PC-9 (cell line): ENCODE measurements around the gene TSHZ2. TPM values are rescaled to one million over a fixed set of nuclear protein-coding genes. Genes with fewer than 3 reads are reported as not detected.

Source experiments
- BruUV-seq: library from RNA; stranded (reverse); fragments of 400-500 nt; replicated peaks from 2 replicates; lab custom pipeline; 2021; lab: Mats Ljungman, UMichigan
- CTCF ChIA-PET: fragments of 300-600 bp; sonication (Branson Sonifier 250); formaldehyde crosslinking; loops from one replicate; lab custom pipeline; 2022; ENCODE audit warnings: antibody characterized with exemption; lab: Charles Lee
- POLR2A ChIA-PET: fragments of 300-600 bp; sonication (Branson Sonifier 250); formaldehyde crosslinking; loops from one replicate; lab custom pipeline; 2022; ENCODE audit warnings: antibody characterized with exemption; ENCODE audit not compliant: unreplicated experiment; lab: Charles Lee
- DNase-seq, 2 experiments: peaks; one replicate each; pipeline versions ENCODE4 v3.0.0 to v3.0.0-alpha.2; 2015 to 2022; ENCODE audit warnings: mixed read lengths in 1 of 2
- H2AFZ ChIP-seq: fragments of 200-600 bp; sonication (generic); 2 replicates; pipeline ENCODE4 v1.8.1; 2017; ENCODE audit warnings: antibody characterized with exemption
- H3F3A ChIP-seq: fragments of 200-600 bp; sonication (generic); 2 replicates; pipeline ENCODE4 v1.8.1; 2017; ENCODE audit warnings: antibody characterized with exemption, mild to moderate bottlenecking, low read depth; ENCODE audit not compliant: insufficient read depth
- H3K27ac ChIP-seq: fragments of 200-600 bp; sonication (generic); 2 replicates; pipeline ENCODE4 v1.6.1; 2016; ENCODE audit warnings: mixed run types
- H3K27me3 ChIP-seq: fragments of 200-600 bp; sonication (generic); 2 replicates; pipeline ENCODE4 v1.6.1; 2016; ENCODE audit warnings: low read depth, mixed run types; ENCODE audit not compliant: insufficient read depth
- H3K36me3 ChIP-seq: fragments of 200-600 bp; sonication (generic); 2 replicates; pipeline ENCODE4 v1.6.1; 2016; ENCODE audit warnings: low read depth, mixed run types
- H3K4me1 ChIP-seq: fragments of 200-600 bp; sonication (generic); replicated peaks from 2 replicates; pipeline ENCODE4 v1.6.1; 2016; ENCODE audit warnings: mixed run types; ENCODE audit not compliant: insufficient read depth
- H3K4me2 ChIP-seq: fragments of 200-600 bp; sonication (generic); 2 replicates; pipeline ENCODE4 v1.6.1; 2017; ENCODE audit warnings: mixed run types
- H3K4me3 ChIP-seq: fragments of 200-600 bp; sonication (generic); 2 replicates; pipeline ENCODE4 v1.6.1; 2016; ENCODE audit warnings: mixed run types
- H3K79me2 ChIP-seq: fragments of 200-600 bp; sonication (generic); 2 replicates; pipeline ENCODE4 v1.6.1; 2017; ENCODE audit warnings: low read depth, mixed run types
- H3K9me2 ChIP-seq: fragments of 200-600 bp; sonication (generic); 2 replicates; pipeline ENCODE4 v1.8.1; 2017; ENCODE audit warnings: mild to moderate bottlenecking; ENCODE audit not compliant: insufficient read depth
- H3K9me3 ChIP-seq: fragments of 200-600 bp; sonication (generic); 2 replicates; pipeline ENCODE4 v1.8.1; 2016; ENCODE audit warnings: low read depth; ENCODE audit not compliant: insufficient read depth
- H4K20me1 ChIP-seq: fragments of 200-600 bp; sonication (generic); 2 replicates; pipeline ENCODE4 v1.8.1; 2017; ENCODE audit not compliant: insufficient read depth
- EZH2 ChIP-seq: fragments of 200-600 bp; sonication (generic); IDR thresholded peaks from 2 replicates; pipeline ENCODE4 v1.8.0; 2017; ENCODE audit warnings: antibody characterized with exemption, low read depth
- intact Hi-C: fragments of 100-400 bp; cut with micrococcal nuclease; formaldehyde crosslinking; loops from one replicate; pipeline ENCODE4 v1.10.0; 2022; ENCODE audit not compliant: unreplicated experiment
- total RNA-seq: library from RNA; stranded (reverse); gene quantifications from 2 replicates; pipeline ENCODE4 v1.2.3, GENCODE V29; 2021
- TF ChIP-seq, protein P1 (sequence below): fragments of 200-600 bp; sonication (generic); conservative IDR thresholded peaks from 2 replicates; pipeline ENCODE4 v1.6.1; 2017; ENCODE audit warnings: mixed run types, antibody characterized with exemption, mild to moderate bottlenecking, moderate library complexity

The TSHZ2 gene
- total RNA-seq, 1 experiment from 2014 or later, result not detected

DNA sequence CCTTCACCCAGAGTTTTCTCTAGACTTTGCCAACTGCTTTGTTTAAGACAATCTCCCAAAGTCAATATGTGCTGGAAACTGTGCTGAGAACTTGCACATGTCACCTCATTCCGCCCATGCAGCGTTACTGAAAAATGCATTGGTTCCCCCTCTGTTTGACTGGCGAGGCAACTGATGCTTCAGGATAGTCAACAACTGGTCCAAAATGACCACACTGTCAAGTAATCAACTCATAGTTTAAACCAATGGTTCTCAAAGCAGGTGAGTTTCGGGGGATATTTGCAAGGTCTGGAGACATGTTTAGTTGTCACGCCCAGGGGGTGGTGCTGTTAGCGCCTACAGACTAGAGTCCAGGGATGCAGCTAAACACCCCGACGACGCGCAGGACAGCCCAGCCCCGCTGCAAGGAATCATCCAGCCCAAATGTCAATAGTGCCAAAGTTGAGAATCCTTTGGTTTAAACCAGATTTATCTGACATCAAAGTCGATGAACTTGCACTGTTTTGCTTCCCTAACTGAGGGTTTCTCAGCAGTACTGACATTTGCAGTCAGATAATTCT, 451.5 kb downstream of the TSHZ2 start:
- Histone ChIP-seq H3K27me3 (peaks cover 97% of the 10 kb centered on the region), H3K4me3 (no peak overlapping the region), H2AFZ (no peak overlapping the region), H3K4me1 (no peaks in the 10 kb centered on the region), H3K79me2 (no peaks in the 10 kb centered on the region), H4K20me1 (no peaks in the 10 kb centered on the region), H3K36me3 (no peaks in the 10 kb centered on the region), H3K9me2 (no peaks in the 10 kb centered on the region), H3F3A (no peaks in the 10 kb centered on the region), H3K4me2 (no peak overlapping the region), H3K27ac (no peak overlapping the region), H3K9me3 (no peaks in the 10 kb centered on the region)
- POLR2A ChIA-PET, result no interaction called here
- no TSS peak for BruUV-seq
- TF ChIP-seq, protein P1, sequence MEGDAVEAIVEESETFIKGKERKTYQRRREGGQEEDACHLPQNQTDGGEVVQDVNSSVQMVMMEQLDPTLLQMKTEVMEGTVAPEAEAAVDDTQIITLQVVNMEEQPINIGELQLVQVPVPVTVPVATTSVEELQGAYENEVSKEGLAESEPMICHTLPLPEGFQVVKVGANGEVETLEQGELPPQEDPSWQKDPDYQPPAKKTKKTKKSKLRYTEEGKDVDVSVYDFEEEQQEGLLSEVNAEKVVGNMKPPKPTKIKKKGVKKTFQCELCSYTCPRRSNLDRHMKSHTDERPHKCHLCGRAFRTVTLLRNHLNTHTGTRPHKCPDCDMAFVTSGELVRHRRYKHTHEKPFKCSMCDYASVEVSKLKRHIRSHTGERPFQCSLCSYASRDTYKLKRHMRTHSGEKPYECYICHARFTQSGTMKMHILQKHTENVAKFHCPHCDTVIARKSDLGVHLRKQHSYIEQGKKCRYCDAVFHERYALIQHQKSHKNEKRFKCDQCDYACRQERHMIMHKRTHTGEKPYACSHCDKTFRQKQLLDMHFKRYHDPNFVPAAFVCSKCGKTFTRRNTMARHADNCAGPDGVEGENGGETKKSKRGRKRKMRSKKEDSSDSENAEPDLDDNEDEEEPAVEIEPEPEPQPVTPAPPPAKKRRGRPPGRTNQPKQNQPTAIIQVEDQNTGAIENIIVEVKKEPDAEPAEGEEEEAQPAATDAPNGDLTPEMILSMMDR, result no peak
- no peak for TF ChIP-seq EZH2
- intact Hi-C loops, result no loop called here
- CTCF ChIA-PET, result no interaction called here
- DNase-seq, result no peak

DNA sequence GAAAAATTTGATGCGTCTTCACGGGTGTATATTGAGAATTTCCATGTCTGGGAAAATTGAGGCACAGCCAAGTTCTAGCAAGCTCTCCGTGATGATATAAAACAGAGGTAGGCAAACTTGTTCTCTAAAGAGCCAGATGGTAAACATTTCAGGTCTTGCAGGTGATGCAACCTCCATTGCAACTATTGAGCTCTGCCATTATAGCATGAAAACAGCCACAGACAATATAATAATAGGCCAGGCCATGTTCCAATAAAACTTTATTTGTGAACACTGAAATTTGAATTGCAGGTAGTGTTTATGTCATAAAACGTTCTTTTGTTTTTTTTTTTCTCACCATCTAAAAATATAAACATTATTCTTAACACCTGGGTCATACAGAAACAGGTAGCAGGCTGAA, 453.3 kb downstream of the TSHZ2 start:
- Histone ChIP-seq H3K79me2 (no peaks in the 10 kb centered on the region), H3K27me3 (peaks cover 93% of the 10 kb centered on the region), H3K9me2 (no peaks in the 10 kb centered on the region), H3F3A (no peaks in the 10 kb centered on the region), H3K4me1 (no peaks in the 10 kb centered on the region), H3K4me3 (no peak overlapping the region), H4K20me1 (no peaks in the 10 kb centered on the region), H2AFZ (no peak overlapping the region), H3K36me3 (no peaks in the 10 kb centered on the region), H3K27ac (no peak overlapping the region), H3K9me3 (no peaks in the 10 kb centered on the region), H3K4me2 (no peak overlapping the region)
- TF ChIP-seq, protein P1, result no peak
- no peak for TF ChIP-seq EZH2
- no TSS peak for BruUV-seq
- ChIA-PET POLR2A (no interaction called here), CTCF (no interaction called here)
- intact Hi-C loops, result no loop called here
- no peak for DNase-seq

DNA sequence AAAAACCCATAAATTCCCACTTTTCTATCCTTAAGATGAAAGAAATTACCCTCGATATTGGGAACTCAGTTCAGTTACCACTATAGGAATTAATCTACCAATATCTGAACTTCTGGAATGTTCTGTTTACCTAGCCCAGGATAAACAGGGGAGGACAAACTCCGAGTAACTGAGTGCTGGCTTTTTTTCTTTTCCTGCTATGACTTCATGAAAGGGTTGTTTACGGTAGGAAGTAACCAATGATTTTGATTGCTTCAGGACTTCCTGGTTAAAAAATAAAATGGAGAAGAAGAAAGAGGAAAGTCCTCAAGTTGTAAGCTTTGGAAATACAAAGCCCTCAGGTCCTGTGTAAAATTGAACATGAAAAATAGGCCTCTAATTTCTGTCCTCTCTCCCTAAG, 453.8 kb downstream of the TSHZ2 start:
- Histone ChIP-seq H3K4me2 (no peak overlapping the region), H3K79me2 (no peaks in the 10 kb centered on the region), H3K4me3 (no peak overlapping the region), H3K4me1 (no peaks in the 10 kb centered on the region), H3K27ac (no peak overlapping the region), H3K9me3 (no peaks in the 10 kb centered on the region), H3F3A (no peaks in the 10 kb centered on the region), H2AFZ (no peak overlapping the region), H3K36me3 (no peaks in the 10 kb centered on the region), H3K9me2 (no peaks in the 10 kb centered on the region), H4K20me1 (no peaks in the 10 kb centered on the region), H3K27me3 (peaks cover 89% of the 10 kb centered on the region)
- POLR2A ChIA-PET, result no interaction called here
- DNase-seq, result no peak
- no TSS peak for BruUV-seq
- TF ChIP-seq, protein P1, result no peak
- TF ChIP-seq EZH2, result no peak
- CTCF ChIA-PET, result no interaction called here
- intact Hi-C loops, result no loop called here
